ENCODE data around the gene CRYBG1. TPM values are rescaled to one million over a fixed set of nuclear protein-coding genes. Genes with fewer than 3 reads are reported as not detected.

CRYBG1 gene
- total and polyA plus RNA-seq, 2 of the 4 experiments (the other 2 are of a cell fraction): 0.38 to 1.1 TPM

DNA sequence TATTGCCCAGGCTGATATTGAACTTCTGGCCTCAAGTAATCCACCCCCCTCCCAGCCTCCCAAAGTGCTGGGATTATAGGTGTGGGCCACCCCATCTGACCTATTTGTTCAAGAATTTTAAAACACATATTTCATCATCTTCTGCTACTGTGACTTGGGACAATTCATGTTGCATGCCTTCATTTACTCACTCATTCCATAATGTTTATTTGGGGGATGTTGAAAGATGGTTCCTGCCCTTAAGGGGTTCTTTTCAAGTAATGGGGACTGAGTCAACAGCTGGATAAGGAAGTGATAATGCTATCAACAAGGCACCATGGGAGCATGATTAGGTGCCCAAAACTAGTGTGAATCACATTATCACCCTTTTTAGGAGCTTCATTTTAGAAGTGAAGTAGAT, 62.0 kb downstream of the CRYBG1 start:
- no peaks in the 10 kb centered on the region for H3K9me3 ChIP-seq (ENCODE audit: control insufficient read depth, insufficient read depth, low read length)
- no peak overlapping the region for H2AK9ac ChIP-seq (replicated peaks; ENCODE audit: low read depth, low read length, poor library complexity)
- H2BK20ac ChIP-seq (ENCODE audit: low read depth, low read length): no peak overlapping the region
- H4K8ac ChIP-seq (ENCODE audit: low read depth in 2 of 2, low read length in 2 of 2): no peak overlapping the region
- no peak overlapping the region for H3K23ac ChIP-seq (ENCODE audit: low read depth, low read length)
- no peak overlapping the region for H3K4me3 ChIP-seq (ENCODE audit: insufficient read depth, low read depth, low read length)
- H3K14ac ChIP-seq (replicated peaks; ENCODE audit: low read depth, low read length): no peak overlapping the region
- no peak overlapping the region for H4K5ac ChIP-seq (ENCODE audit: low read depth, low read length)
- POLR2A ChIA-PET (ENCODE audit: unreplicated experiment): no interaction called here
- H2BK5ac ChIP-seq (ENCODE audit: low read depth, low read length, poor library complexity, severe bottlenecking): no peak overlapping the region
- H2AFZ ChIP-seq (replicated peaks; ENCODE audit: low read length, poor library complexity): no peak overlapping the region
- dilution Hi-C loops (cut with HindIII; ENCODE audit: low sequenced_read_pairs, unreplicated experiment): no loop called here
- no TSS peak for BruUV-seq (replicated peaks)
- no peak overlapping the region for H4K91ac ChIP-seq (ENCODE audit: insufficient read depth, low read depth, low read length)
- H4K20me1 ChIP-seq (ENCODE audit: insufficient read depth, low read length): no peaks in the 10 kb centered on the region
- no peaks in the 10 kb centered on the region for H3K79me1 ChIP-seq (ENCODE audit: low read depth in 1 of 2, low read length in 2 of 2)
- CTCF ChIA-PET: no interaction called here
- ATAC-seq (ENCODE audit: low read depth) (no peak), DNase-seq (no peak)
- H3K27me3 ChIP-seq (ENCODE audit: control insufficient read depth, insufficient read depth, low read length): peaks cover 14% of the 10 kb centered on the region
- no peak overlapping the region for H3K18ac ChIP-seq (ENCODE audit: low read depth, low read length)
- no peak overlapping the region for H2BK120ac ChIP-seq (ENCODE audit: low read depth, low read length)
- no peak overlapping the region for H3K9ac ChIP-seq (ENCODE audit: low read depth, low read length)
- H3K56ac ChIP-seq (ENCODE audit: extremely low read depth, insufficient read depth, low read length): no peak overlapping the region
- no peak overlapping the region for H2AK5ac ChIP-seq (ENCODE audit: low read depth, low read length)
- no peak overlapping the region for H3K27ac ChIP-seq (ENCODE audit: insufficient read depth, low read length)
- TF ChIP-seq SMC3 (IDR thresholded peaks at IDR 0.05; ENCODE audit: low read depth, low read length) (no peak), RAD21 (IDR thresholded peaks at IDR 0.05; ENCODE audit: low read length) (no peak), CHD1 (IDR thresholded peaks at IDR 0.05; ENCODE audit: low read depth, low read length) (no peak), RFX5 (IDR thresholded peaks at IDR 0.05; ENCODE audit: low read depth, low read length) (no peak), CEBPB (IDR thresholded peaks at IDR 0.05; ENCODE audit: low read depth, low read length) (no peak), NFE2L2 (IDR thresholded peaks at IDR 0.05; ENCODE audit: low read depth, low read length) (no peak)
- TF ChIP-seq, protein P1, sequence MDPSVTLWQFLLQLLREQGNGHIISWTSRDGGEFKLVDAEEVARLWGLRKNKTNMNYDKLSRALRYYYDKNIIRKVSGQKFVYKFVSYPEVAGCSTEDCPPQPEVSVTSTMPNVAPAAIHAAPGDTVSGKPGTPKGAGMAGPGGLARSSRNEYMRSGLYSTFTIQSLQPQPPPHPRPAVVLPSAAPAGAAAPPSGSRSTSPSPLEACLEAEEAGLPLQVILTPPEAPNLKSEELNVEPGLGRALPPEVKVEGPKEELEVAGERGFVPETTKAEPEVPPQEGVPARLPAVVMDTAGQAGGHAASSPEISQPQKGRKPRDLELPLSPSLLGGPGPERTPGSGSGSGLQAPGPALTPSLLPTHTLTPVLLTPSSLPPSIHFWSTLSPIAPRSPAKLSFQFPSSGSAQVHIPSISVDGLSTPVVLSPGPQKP (IDR thresholded peaks at IDR 0.05; ENCODE audit: borderline replicate concordance, low read depth, low read length): no peak
- TF ChIP-seq, protein P2, sequence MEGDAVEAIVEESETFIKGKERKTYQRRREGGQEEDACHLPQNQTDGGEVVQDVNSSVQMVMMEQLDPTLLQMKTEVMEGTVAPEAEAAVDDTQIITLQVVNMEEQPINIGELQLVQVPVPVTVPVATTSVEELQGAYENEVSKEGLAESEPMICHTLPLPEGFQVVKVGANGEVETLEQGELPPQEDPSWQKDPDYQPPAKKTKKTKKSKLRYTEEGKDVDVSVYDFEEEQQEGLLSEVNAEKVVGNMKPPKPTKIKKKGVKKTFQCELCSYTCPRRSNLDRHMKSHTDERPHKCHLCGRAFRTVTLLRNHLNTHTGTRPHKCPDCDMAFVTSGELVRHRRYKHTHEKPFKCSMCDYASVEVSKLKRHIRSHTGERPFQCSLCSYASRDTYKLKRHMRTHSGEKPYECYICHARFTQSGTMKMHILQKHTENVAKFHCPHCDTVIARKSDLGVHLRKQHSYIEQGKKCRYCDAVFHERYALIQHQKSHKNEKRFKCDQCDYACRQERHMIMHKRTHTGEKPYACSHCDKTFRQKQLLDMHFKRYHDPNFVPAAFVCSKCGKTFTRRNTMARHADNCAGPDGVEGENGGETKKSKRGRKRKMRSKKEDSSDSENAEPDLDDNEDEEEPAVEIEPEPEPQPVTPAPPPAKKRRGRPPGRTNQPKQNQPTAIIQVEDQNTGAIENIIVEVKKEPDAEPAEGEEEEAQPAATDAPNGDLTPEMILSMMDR (conservative IDR thresholded peaks at IDR 0.05; ENCODE audit: low read depth, low read length): no peak
- H3K4ac ChIP-seq (ENCODE audit: low read depth, low read length): no peak overlapping the region
- no peaks in the 10 kb centered on the region for H3K4me1 ChIP-seq (ENCODE audit: control insufficient read depth, insufficient read depth, low read length)
- no peaks in the 10 kb centered on the region for H3K36me3 ChIP-seq (ENCODE audit: control insufficient read depth, insufficient read depth, low read length)
- intact Hi-C loops (cut with micrococcal nuclease): no loop called here
- in situ Hi-C loops (cut with MboI; ENCODE audit: low sequenced_read_pairs): no loop called here
- no peak overlapping the region for H2BK15ac ChIP-seq (ENCODE audit: low read depth, low read length)
- H3K4me2 ChIP-seq (ENCODE audit: low read depth, low read length): no peak overlapping the region
- H3K9me1 ChIP-seq (ENCODE audit: insufficient read depth, low read length): no peaks in the 10 kb centered on the region

Measured in IMR-90 (cell line).